HepG2 (cell line): ENCODE data around the gene SCAANT1. TPM values are rescaled to one million over a fixed set of nuclear protein-coding genes. Genes with fewer than 3 reads are reported as not detected.
A peak's percentile ranks its signal among the peaks of the same experiment; 100 is the strongest.

Source experiments
- ARID4A ChIP-seq: sonication (generic); formaldehyde crosslinking; IDR thresholded peaks from 2 replicates; pipeline ENCODE4 v1.5.0; 2020; ENCODE audit warnings: mild to moderate bottlenecking, missing genetic modification reagents, borderline replicate concordance
- POLR2A ChIP-seq, 2 experiments: IDR thresholded peaks; 2 replicates each; pipeline ENCODE4 v1.6.1; 2011; ENCODE audit warnings: low read depth in 2 of 2, low read length in 2 of 2, mild to moderate bottlenecking in 1 of 2, moderate library complexity in 1 of 2; ENCODE audit not compliant: insufficient read depth in 1 of 2
- ZBTB49 ChIP-seq: sonication (generic); formaldehyde crosslinking; IDR thresholded peaks from 2 replicates; pipeline ENCODE4 v1.4.0; 2020; ENCODE audit warnings: missing genetic modification reagents, borderline replicate concordance
- ZNF749 ChIP-seq: sonication (generic); formaldehyde crosslinking; IDR thresholded peaks from 2 replicates; pipeline ENCODE4 v1.8.0; 2022; ENCODE audit warnings: mild to moderate bottlenecking, missing genetic modification reagents, moderate library complexity, borderline replicate concordance
- ZNF83 ChIP-seq: sonication (generic); formaldehyde crosslinking; IDR thresholded peaks from 2 replicates; pipeline ENCODE4 v1.4.0; 2020; ENCODE audit warnings: missing genetic modification reagents, mild to moderate bottlenecking, borderline replicate concordance
- polyA plus RNA-seq, 8 experiments: library from polyadenylated mRNA; depleted of rRNA in 3 of 8; stranded (reverse) in 7 of 8; unstranded in 1 of 8; fragments of >200 nt; fragmentation: Illumina TruSeq in 4 of 8; extraction: Trizol in 4 of 8; gene quantifications; 2 replicates each; pipeline versions ENCODE4 v1.2.1 to v1.2.3, GENCODE V29; 2011 to 2016; ENCODE audit warnings: low read depth in 4 of 8, missing spikeins in 1 of 8, mixed read lengths in 1 of 8; ENCODE audit not compliant: insufficient read depth in 1 of 8
- total RNA-seq, 5 experiments: library from RNA; depleted of rRNA; stranded (reverse); fragments of >200 nt; fragmentation: Illumina TruSeq; extraction: Trizol; gene quantifications; 2 replicates each; pipeline ENCODE4 v1.2.3, GENCODE V29; 2016; ENCODE audit warnings: low read depth in 1 of 5
- TF ChIP-seq, protein P1 (sequence below): sonication (generic); formaldehyde crosslinking; IDR thresholded peaks from 2 replicates; pipeline ENCODE4 v1.8.1; 2022; ENCODE audit warnings: low read depth, mild to moderate bottlenecking, missing genetic modification reagents

Gene SCAANT1
- total and polyA plus RNA-seq, 2 of the 13 experiments (the other 11 are each of a cell fraction or from before 2014, with no cell fraction given) = not detected

- peak; percentile 33; the same call in 1 of the 2 replicates for TF ChIP-seq ARID4A (CRISPR knock-in tag)
- TF ChIP-seq ZNF83 (CRISPR knock-in tag) = no peak
- TF ChIP-seq, protein P1, sequence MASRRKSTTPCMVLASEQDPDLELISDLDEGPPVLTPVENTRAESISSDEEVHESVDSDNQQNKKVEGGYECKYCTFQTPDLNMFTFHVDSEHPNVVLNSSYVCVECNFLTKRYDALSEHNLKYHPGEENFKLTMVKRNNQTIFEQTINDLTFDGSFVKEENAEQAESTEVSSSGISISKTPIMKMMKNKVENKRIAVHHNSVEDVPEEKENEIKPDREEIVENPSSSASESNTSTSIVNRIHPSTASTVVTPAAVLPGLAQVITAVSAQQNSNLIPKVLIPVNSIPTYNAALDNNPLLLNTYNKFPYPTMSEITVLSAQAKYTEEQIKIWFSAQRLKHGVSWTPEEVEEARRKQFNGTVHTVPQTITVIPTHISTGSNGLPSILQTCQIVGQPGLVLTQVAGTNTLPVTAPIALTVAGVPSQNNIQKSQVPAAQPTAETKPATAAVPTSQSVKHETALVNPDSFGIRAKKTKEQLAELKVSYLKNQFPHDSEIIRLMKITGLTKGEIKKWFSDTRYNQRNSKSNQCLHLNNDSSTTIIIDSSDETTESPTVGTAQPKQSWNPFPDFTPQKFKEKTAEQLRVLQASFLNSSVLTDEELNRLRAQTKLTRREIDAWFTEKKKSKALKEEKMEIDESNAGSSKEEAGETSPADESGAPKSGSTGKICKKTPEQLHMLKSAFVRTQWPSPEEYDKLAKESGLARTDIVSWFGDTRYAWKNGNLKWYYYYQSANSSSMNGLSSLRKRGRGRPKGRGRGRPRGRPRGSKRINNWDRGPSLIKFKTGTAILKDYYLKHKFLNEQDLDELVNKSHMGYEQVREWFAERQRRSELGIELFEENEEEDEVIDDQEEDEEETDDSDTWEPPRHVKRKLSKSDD (CRISPR knock-in tag) = 0 out of 2 replicates have a peak, but pooled peaks have one; percentile 30
- TF ChIP-seq POLR2A (IDR thresholded peaks at IDR 0.05; ENCODE audit: insufficient read depth in 1 of 2, low read depth in 2 of 2, low read length in 2 of 2) = 0 out of 4 replicates have a peak, but pooled peaks of 1 of the 2 experiments have one; percentile 18
- TF ChIP-seq ZNF749 (CRISPR knock-in tag) = 0 out of 2 replicates have a peak, but pooled peaks have one; percentile 34
- no peak for TF ChIP-seq ZBTB49 (CRISPR knock-in tag)
Observed at GRCh38 chr3:63864008-63864964, 47.9 kb downstream of the SCAANT1 start (continued).
